ENCODE data around the gene SMIM10L2A.

Gene SMIM10L2A

GRCh38 chrX:135410861-135411627, 10.7 kb upstream of the SMIM10L2A start:
- H3K27ac ChIP-seq = no peak overlapping the region

GRCh38 chrX:135411893-135412292, 9.9 kb upstream of the SMIM10L2A start:
- Histone ChIP-seq H3K27me3 (ENCODE audit: insufficient read depth, low read depth) (no peaks in the 10 kb centered on the region), H3K4me2 (no peak overlapping the region), H3K79me2 (ENCODE audit: insufficient read depth, low read depth) (no peaks in the 10 kb centered on the region), H3K27ac (no peak overlapping the region), H3K9ac (no peak overlapping the region), H2AFZ (ENCODE audit: low read depth) (no peak overlapping the region), H3K4me3 (IDR thresholded peaks at IDR 0.05; ENCODE audit: insufficient read depth, low read depth, low read length) (no peak overlapping the region), H4K20me1 (ENCODE audit: insufficient read depth) (no peaks in the 10 kb centered on the region), H3K4me1 (ENCODE audit: low read depth, poor library complexity, severe bottlenecking) (no peaks in the 10 kb centered on the region), H3K36me3 (ENCODE audit: insufficient read depth) (no peaks in the 10 kb centered on the region)
- no peak for TF ChIP-seq CTCF (conservative IDR thresholded peaks at IDR 0.05; ENCODE audit: low read depth, low read length)

More at GRCh38 chrX:135410861-135411627, 10.7 kb upstream of the SMIM10L2A start:
- Histone ChIP-seq H4K20me1 (ENCODE audit: insufficient read depth) (no peaks in the 10 kb centered on the region), H3K4me3 (IDR thresholded peaks at IDR 0.05; ENCODE audit: insufficient read depth, low read depth, low read length) (no peak overlapping the region), H3K36me3 (ENCODE audit: insufficient read depth) (no peaks in the 10 kb centered on the region), H2AFZ (ENCODE audit: low read depth) (no peak overlapping the region), H3K79me2 (ENCODE audit: insufficient read depth, low read depth) (no peaks in the 10 kb centered on the region), H3K4me1 (ENCODE audit: low read depth, poor library complexity, severe bottlenecking) (no peaks in the 10 kb centered on the region), H3K9ac (no peak overlapping the region), H3K27me3 (ENCODE audit: insufficient read depth, low read depth) (no peaks in the 10 kb centered on the region), H3K4me2 (no peak overlapping the region)
- TF ChIP-seq CTCF (conservative IDR thresholded peaks at IDR 0.05; ENCODE audit: low read depth, low read length) = no peak

- H3K4me1 ChIP-seq (ENCODE audit: low read depth, poor library complexity, severe bottlenecking) = no peaks in the 10 kb centered on the region
- H3K79me2 ChIP-seq (ENCODE audit: insufficient read depth, low read depth) = no peaks in the 10 kb centered on the region
- H3K36me3 ChIP-seq (ENCODE audit: insufficient read depth) = no peaks in the 10 kb centered on the region
- no peak overlapping the region for H2AFZ ChIP-seq (ENCODE audit: low read depth)
- H3K27me3 ChIP-seq (ENCODE audit: insufficient read depth, low read depth) = no peaks in the 10 kb centered on the region
- H4K20me1 ChIP-seq (ENCODE audit: insufficient read depth) = no peaks in the 10 kb centered on the region
- no peak for TF ChIP-seq CTCF (conservative IDR thresholded peaks at IDR 0.05; ENCODE audit: low read depth, low read length)
- H3K4me2 ChIP-seq = no peak overlapping the region
- H3K9ac ChIP-seq = no peak overlapping the region
- no peak overlapping the region for H3K27ac ChIP-seq
- H3K4me3 ChIP-seq (IDR thresholded peaks at IDR 0.05; ENCODE audit: insufficient read depth, low read depth, low read length) = no peak overlapping the region
Measured at GRCh38 chrX:135416546-135416945, 5.2 kb upstream of the SMIM10L2A start.

DNA sequence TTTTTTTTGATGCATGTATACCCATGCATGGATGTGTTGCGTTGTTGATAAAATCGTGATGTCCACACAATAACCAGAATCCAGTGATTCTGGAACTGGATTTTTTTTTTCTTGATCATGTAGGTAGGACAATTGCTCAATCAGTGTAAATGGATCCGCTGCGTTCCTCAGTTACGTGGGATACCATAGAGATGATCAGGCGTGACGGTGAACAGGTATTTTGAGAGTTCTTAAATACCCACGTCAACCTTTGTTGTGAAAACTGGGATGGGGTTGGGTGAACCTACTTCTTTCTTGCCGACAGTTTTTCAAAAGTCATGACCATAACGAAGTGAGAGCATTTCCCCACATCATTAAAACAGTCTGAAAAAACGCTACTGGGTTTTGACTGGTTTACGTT, 913 bp upstream of the SMIM10L2A start:
- Histone ChIP-seq H3K27me3 (ENCODE audit: insufficient read depth, low read depth) (no peaks in the 10 kb centered on the region), H2AFZ (ENCODE audit: low read depth) (no peak overlapping the region; the same call in 1 of the 2 replicates), H3K4me2 (no peak overlapping the region), H3K79me2 (ENCODE audit: insufficient read depth, low read depth) (no peaks in the 10 kb centered on the region), H3K27ac (no peak overlapping the region), H4K20me1 (ENCODE audit: insufficient read depth) (no peaks in the 10 kb centered on the region), H3K4me1 (ENCODE audit: low read depth, poor library complexity, severe bottlenecking) (no peaks in the 10 kb centered on the region), H3K36me3 (ENCODE audit: insufficient read depth) (no peaks in the 10 kb centered on the region), H3K9ac (no peak overlapping the region), H3K4me3 (IDR thresholded peaks at IDR 0.05; ENCODE audit: insufficient read depth, low read depth, low read length) (no peak overlapping the region)
- no peak for TF ChIP-seq CTCF (conservative IDR thresholded peaks at IDR 0.05; ENCODE audit: low read depth, low read length)

Measured in KMS-11 (cell line).